CD14-positive monocyte (primary cell): Measurements from ENCODE around the gene VSIG10L. TPM values are rescaled to one million over a fixed set of nuclear protein-coding genes. Genes with fewer than 3 reads are reported as not detected.

Experiments
- DNase-seq, 3 donors: peaks; one replicate each; pipeline ENCODE4 v3.0.0-alpha.2; 2011 to 2022
- H2AFZ ChIP-seq: 2 replicates; pipeline ENCODE4 v1.6.0; 2012; ENCODE audit warnings: mild to moderate bottlenecking, low read depth, low read length, inconsistent platforms; ENCODE audit not compliant: insufficient read depth, poor library complexity, severe bottlenecking
- H3K27ac ChIP-seq, 2 donors: 1 replicate in 1 of 2; 2 replicates in 1 of 2; pipeline ENCODE4 v1.5.1; 2012 to 2013; ENCODE audit warnings: low read length in 2 of 2, control low read depth in 1 of 2, inconsistent platforms in 1 of 2, low read depth in 1 of 2, mild to moderate bottlenecking in 1 of 2
- H3K27me3 ChIP-seq, 2 donors: one replicate each; pipeline versions ENCODE4 v1.6.0 to v1.6.1; 2011 to 2013; ENCODE audit warnings: low read length in 2 of 2; ENCODE audit not compliant: control insufficient read depth in 2 of 2, insufficient read depth in 2 of 2
- H3K36me3 ChIP-seq, 2 donors: replicated peaks in 1 of 2; 1 replicate in 1 of 2; 2 replicates in 1 of 2; pipeline versions ENCODE4 v1.5.1 to v1.6.1; 2012 to 2013; ENCODE audit warnings: low read length in 2 of 2, control low read depth in 1 of 2, inconsistent platforms in 1 of 2, mild to moderate bottlenecking in 1 of 2; ENCODE audit not compliant: insufficient read depth in 2 of 2, control insufficient read depth in 1 of 2
- H3K4me1 ChIP-seq, 2 donors: 1 replicate in 1 of 2; 2 replicates in 1 of 2; pipeline versions ENCODE4 v1.5.1 to v1.6.1; 2012 to 2013; ENCODE audit warnings: low read length in 2 of 2, control low read depth in 1 of 2, inconsistent platforms in 1 of 2, mild to moderate bottlenecking in 1 of 2, moderate library complexity in 1 of 2; ENCODE audit not compliant: insufficient read depth in 2 of 2, control insufficient read depth in 1 of 2
- H3K4me2 ChIP-seq: replicated peaks from 2 replicates; pipeline ENCODE3; 2012; ENCODE audit warnings: low read length, moderate library complexity, mild to moderate bottlenecking; ENCODE audit not compliant: poor library complexity, severe bottlenecking; ENCODE audit errors: extremely low read depth
- H3K4me3 ChIP-seq, 3 experiments: fragments of 200-600 bp in 1 of 3; sonication (generic) in 1 of 3; replicated peaks in 1 of 3; 1 replicate in 2 of 3; 2 replicates in 1 of 3; pipeline ENCODE4 v1.5.1; 2011 to 2013; ENCODE audit warnings: low read length in 3 of 3, mild to moderate bottlenecking in 3 of 3, control low read depth in 2 of 3, low read depth in 2 of 3, inconsistent platforms in 1 of 3, moderate library complexity in 1 of 3
- H3K79me2 ChIP-seq: 2 replicates; pipeline ENCODE4 v1.6.0; 2012; ENCODE audit warnings: mild to moderate bottlenecking, control low read depth, inconsistent platforms, low read length, moderate library complexity; ENCODE audit not compliant: insufficient read depth
- H3K9ac ChIP-seq: 2 replicates; pipeline ENCODE4 v1.6.0; 2017; ENCODE audit warnings: low read length, mild to moderate bottlenecking; ENCODE audit not compliant: insufficient read depth, poor library complexity, severe bottlenecking
- H3K9me3 ChIP-seq, 2 donors: replicated peaks in 1 of 2; 1 replicate in 1 of 2; 2 replicates in 1 of 2; pipeline versions ENCODE4 v1.5.1 to v1.6.1; 2012 to 2013; ENCODE audit warnings: low read length in 2 of 2, control low read depth in 1 of 2; ENCODE audit not compliant: control insufficient read depth in 1 of 2, insufficient read depth in 1 of 2
- H4K20me1 ChIP-seq: 2 replicates; pipeline ENCODE4 v1.6.0; 2012; ENCODE audit warnings: mild to moderate bottlenecking, low read length, control low read depth, moderate library complexity; ENCODE audit not compliant: insufficient read depth
- H3K27ac Mint-ChIP-seq, 7 donors: one replicate each; pipeline ENCODE4 v1.8.0; 2020; ENCODE audit warnings: mild to moderate bottlenecking in 7 of 7, mixed read lengths in 7 of 7, moderate library complexity in 6 of 7, inconsistent platforms in 2 of 7
- H3K27me3 Mint-ChIP-seq, 3 donors: one replicate each; pipeline ENCODE4 v1.8.0; 2021 to 2022; ENCODE audit warnings: low read depth in 3 of 3, mild to moderate bottlenecking in 3 of 3, mixed read lengths in 3 of 3, moderate library complexity in 3 of 3, inconsistent platforms in 1 of 3
- H3K36me3 Mint-ChIP-seq, 2 donors: one replicate each; pipeline ENCODE4 v1.8.0; 2020; ENCODE audit warnings: mixed read lengths in 2 of 2, inconsistent platforms in 1 of 2, mild to moderate bottlenecking in 1 of 2
- H3K4me1 Mint-ChIP-seq: one replicate; pipeline ENCODE4 v1.8.0; 2020; ENCODE audit warnings: mild to moderate bottlenecking, mixed read lengths
- H3K4me3 Mint-ChIP-seq, 2 donors: one replicate each; pipeline ENCODE4 v1.8.0; 2020; ENCODE audit warnings: mild to moderate bottlenecking in 2 of 2, mixed read lengths in 2 of 2, moderate library complexity in 1 of 2
- H3K9me3 Mint-ChIP-seq, 7 donors: one replicate each; pipeline ENCODE4 v1.8.0; 2020 to 2022; ENCODE audit warnings: mixed read lengths in 7 of 7, mild to moderate bottlenecking in 6 of 7, moderate library complexity in 6 of 7, inconsistent platforms in 2 of 7
- WGBS: methylation state at CpG from one replicate; pipeline ENCODE4 v1.1.5; 2013; ENCODE audit warnings: missing lambda C conversion rate; ENCODE audit not compliant: insufficient coverage; 5-methylcytosine and 5-hydroxymethylcytosine counted together
- intact Hi-C, 2 donors: fragments of 100-400 bp; cut with micrococcal nuclease; formaldehyde crosslinking; loops; one replicate each; pipeline versions ENCODE4 v1.15.0 to v1.15.1; 2023
- polyA plus RNA-seq, 3 donors: library from polyadenylated mRNA; depleted of rRNA in 1 of 3; unstranded in 2 of 3; stranded (reverse) in 1 of 3; fragments of 300-500 nt in 2 of 3; fragments of >200 nt in 1 of 3; fragmentation: Illumina TruSeq in 2 of 3; gene quantifications; 1 replicate in 2 of 3; 2 replicates in 1 of 3; pipeline ENCODE4 v1.2.3, GENCODE V29; 2012 to 2021
- TF ChIP-seq, protein P1 (sequence below): fragments of 200-600 bp; IDR thresholded peaks from one replicate; pipeline ENCODE4 v1.8.0; 2022; ENCODE audit warnings: antibody characterized with exemption, mild to moderate bottlenecking

VSIG10L gene
- polyA plus RNA-seq, 3 donors = 0.62 to 2.3 (median 0.73) TPM

DNA sequence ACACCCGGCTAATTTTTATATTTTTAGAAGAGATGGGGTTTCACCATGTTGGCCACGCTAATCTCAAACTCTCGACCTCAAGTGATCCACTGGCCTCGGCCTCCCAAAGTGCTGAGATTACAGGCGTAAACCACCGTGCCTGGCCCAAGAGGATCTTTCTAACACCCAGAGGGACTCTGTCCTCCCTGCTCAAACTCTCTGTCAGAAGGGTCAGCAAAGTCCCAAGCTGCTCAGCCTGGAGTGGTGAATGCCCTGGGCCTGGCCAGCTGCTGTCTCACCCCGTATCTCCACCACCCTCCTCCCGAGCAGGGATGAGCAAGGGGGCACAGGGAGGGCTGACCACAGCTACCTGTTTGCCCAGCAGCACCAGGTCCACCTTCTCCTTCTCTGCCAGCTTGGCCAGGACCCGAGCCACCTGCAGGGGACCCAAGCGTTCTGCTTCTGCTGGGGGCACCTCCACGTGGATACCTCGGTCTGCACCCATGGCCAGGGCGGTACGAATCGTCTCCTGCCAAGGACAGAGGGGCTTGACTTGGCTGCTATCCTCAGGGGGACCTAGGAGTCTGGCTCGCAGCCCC lies 10.9 kb upstream of the VSIG10L start:
- Histone ChIP-seq H3K36me3 (peaks cover 45 to 58% of the 10 kb centered on the region in 2 donors), H2AFZ (no peak overlapping the region), H3K4me1 (no peaks in the 10 kb centered on the region), H3K27me3 (no peaks in the 10 kb centered on the region), H3K4me3 (no peak overlapping the region), H3K4me2 (no peak overlapping the region), H3K27ac (no peak overlapping the region), H4K20me1 (no peaks in the 10 kb centered on the region), H3K9ac (no peak overlapping the region), H3K79me2 (peaks cover 5% of the 10 kb centered on the region), H3K9me3 (no peaks in the 10 kb centered on the region)
- Mint-ChIP-seq H3K27ac (no peak overlapping the region), H3K4me3 (no peak overlapping the region), H3K36me3 (peaks cover 50 to 61% of the 10 kb centered on the region in 2 donors), H3K27me3 (peaks cover 0 to 2% (median 2%) of the 10 kb centered on the region in 3 donors), H3K4me1 (peaks cover 2% of the 10 kb centered on the region), H3K9me3 (no peaks in the 10 kb centered on the region)
- no peak for DNase-seq
- TF ChIP-seq, protein P1, sequence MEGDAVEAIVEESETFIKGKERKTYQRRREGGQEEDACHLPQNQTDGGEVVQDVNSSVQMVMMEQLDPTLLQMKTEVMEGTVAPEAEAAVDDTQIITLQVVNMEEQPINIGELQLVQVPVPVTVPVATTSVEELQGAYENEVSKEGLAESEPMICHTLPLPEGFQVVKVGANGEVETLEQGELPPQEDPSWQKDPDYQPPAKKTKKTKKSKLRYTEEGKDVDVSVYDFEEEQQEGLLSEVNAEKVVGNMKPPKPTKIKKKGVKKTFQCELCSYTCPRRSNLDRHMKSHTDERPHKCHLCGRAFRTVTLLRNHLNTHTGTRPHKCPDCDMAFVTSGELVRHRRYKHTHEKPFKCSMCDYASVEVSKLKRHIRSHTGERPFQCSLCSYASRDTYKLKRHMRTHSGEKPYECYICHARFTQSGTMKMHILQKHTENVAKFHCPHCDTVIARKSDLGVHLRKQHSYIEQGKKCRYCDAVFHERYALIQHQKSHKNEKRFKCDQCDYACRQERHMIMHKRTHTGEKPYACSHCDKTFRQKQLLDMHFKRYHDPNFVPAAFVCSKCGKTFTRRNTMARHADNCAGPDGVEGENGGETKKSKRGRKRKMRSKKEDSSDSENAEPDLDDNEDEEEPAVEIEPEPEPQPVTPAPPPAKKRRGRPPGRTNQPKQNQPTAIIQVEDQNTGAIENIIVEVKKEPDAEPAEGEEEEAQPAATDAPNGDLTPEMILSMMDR = no peak
- intact Hi-C loops = no loop called here
- WGBS = 98% methylated on average over 6 of the region's 16 CpGs

DNA sequence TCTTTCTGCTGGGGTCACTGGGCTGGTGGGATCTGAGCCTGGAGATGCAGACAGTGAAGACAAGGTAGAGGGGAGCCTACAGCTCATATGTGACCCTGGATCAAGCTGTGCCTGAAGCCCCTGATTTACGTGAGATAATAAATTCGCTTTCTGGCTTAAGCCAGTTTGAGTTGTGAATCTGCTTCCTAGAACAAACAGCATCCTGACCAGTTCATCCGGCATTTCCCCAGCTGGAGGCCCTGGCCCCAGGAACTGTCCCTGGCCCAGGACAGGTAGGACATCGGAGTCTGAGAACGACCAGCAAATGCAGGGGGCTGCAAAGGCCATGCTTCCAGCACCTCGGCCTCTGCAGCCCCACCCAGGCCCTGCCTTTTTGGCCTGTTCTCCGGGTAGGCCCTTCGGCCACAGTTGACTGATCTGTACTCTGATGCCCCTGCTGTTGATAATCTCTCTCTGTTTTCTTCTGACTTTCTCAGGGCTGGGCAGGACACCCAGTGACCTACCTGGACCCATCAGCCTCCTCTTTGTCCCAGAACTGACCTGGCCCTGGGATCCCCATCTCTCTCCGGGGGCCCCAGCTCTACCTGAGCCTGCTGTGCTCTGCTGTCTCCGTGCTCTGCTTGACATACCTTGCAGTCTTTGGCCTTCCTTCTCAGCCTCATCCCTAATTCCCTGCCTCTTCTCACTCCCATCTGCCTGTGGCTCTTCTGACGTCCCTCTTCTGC lies 9.5 kb upstream of the VSIG10L start:
- no peak overlapping the region for H3K9ac ChIP-seq
- peaks cover 60 to 67% of the 10 kb centered on the region in 2 donors for H3K36me3 Mint-ChIP-seq
- H3K4me1 ChIP-seq = no peaks in the 10 kb centered on the region
- no peak overlapping the region for H3K27ac ChIP-seq
- H3K27me3 ChIP-seq = no peaks in the 10 kb centered on the region
- H3K27ac Mint-ChIP-seq = peak overlapping the region in 1 of 7 donors; percentile 50
- H3K4me2 ChIP-seq = no peak overlapping the region
- TF ChIP-seq, protein P1 = no peak
- over 99% methylated on average over 10 of the region's 11 CpGs for WGBS
- H2AFZ ChIP-seq = no peak overlapping the region
- DNase-seq = no peak
- no peaks in the 10 kb centered on the region for H3K9me3 ChIP-seq
- H3K27me3 Mint-ChIP-seq = peaks cover 0 to 5% (median 2%) of the 10 kb centered on the region in 3 donors
- peaks cover 3% of the 10 kb centered on the region for H3K79me2 ChIP-seq
- H4K20me1 ChIP-seq = no peaks in the 10 kb centered on the region
- H3K9me3 Mint-ChIP-seq = no peaks in the 10 kb centered on the region
- H3K4me1 Mint-ChIP-seq = peaks cover 2% of the 10 kb centered on the region
- no peak overlapping the region for H3K4me3 ChIP-seq
- H3K36me3 ChIP-seq = peaks cover 59 to 70% of the 10 kb centered on the region in 2 donors
- H3K4me3 Mint-ChIP-seq = no peak overlapping the region
- intact Hi-C loops = no loop called here
